GM19467 (cell line): ENCODE data around the gene PDE8B.

ENCODE experiments used
- ATAC-seq: cut with Tn5 transposase; IDR thresholded peaks from one replicate; pipeline ENCODE4 v1.9.1; 2021; ENCODE audit warnings: mild to moderate bottlenecking, moderate library complexity; ENCODE audit not compliant: unreplicated experiment

Gene PDE8B

GRCh38 chr5:77394064-77394715 lies 183.7 kb downstream of the PDE8B start:
- no peak for ATAC-seq

GRCh38 chr5:77396017-77396416 lies 185.5 kb downstream of the PDE8B start:
- ATAC-seq = no peak

- no peak for ATAC-seq
Observed at GRCh38 chr5:77397686-77398292, 187.3 kb downstream of the PDE8B start.

DNA sequence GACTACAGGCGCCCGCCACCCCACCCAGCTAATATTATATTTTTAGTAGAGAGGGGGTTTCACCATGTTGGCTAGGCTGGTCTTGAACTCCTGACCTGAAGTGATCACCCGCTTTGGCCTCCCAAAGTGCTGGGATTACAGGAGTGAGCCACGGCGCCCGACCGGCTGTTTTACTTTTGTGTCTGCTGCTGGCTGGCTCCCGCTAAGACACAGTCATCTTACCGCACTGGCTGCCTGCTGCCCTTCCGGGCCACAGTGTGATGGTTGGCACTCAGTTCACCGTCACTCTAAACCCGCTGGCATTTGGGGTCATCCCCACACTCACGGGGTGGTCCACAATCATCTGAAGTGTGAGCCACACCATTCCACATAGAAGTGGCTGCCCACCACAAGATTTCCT lies 188.0 kb downstream of the PDE8B start:
- no peak for ATAC-seq

DNA sequence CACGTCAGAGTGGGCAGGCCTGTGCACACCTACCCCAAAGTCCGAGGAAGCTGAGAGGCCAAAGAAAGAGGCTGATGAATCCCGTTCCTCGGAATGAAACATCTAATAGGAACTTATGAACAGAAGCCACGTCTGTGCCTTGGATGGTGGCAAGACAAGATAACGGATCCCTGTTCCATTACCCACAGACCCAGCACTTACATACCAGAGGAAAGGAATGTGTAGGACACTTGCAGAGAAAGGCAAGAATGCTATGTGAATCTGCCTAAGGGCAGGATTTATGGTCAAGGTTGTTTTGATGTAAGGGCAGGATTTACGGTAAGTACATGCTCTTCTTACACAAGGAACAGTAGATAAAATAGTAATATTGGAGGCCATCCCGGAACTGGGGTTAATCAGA lies 188.4 kb downstream of the PDE8B start:
- ATAC-seq = no peak

- no peak for ATAC-seq
Observed at GRCh38 chr5:77400645-77401044, 190.2 kb downstream of the PDE8B start.

DNA sequence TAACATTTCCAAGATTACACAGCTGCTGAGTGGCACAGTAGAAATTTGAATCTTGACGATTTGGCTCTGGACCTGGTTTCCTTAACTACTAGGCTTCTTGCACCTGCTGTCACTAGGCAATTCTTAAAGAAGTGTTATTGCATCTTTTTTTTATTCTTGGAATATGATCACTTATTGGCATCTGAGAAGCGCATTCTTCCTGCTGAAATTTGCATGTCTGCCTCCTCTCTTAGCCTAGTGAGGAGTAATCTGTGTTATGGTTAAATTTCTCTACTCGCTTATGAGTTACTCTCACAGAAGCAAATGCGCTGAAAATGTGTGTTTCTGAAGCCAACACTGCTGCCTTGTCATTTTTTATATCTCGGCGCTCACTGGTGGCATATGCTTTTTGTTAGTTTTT lies 192.3 kb downstream of the PDE8B start:
- no peak for ATAC-seq

DNA sequence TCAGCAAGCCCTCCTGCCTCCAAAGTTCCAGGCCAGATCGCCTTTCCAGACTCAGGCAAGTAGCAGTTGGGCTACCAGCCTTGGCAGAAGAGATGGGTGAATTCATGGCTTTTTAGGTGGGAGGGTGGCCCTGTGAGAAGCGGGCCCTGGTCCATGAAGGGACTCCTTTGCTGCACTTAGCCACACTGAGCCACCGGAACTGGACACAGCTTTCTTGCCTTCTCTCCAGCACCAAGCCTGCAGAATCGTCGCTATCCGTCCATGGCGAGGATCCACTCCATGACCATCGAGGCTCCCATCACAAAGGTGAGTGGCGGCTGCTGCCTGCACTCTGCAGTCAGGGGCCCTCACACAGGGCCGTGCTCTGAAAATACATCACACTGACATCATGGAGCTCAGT lies 196.7 kb downstream of the PDE8B start:
- ATAC-seq = no peak

GRCh38 chr5:77409870-77410621 lies 199.6 kb downstream of the PDE8B start:
- no peak for ATAC-seq

- no peak for ATAC-seq
Observed at GRCh38 chr5:77413049-77413448, 202.6 kb downstream of the PDE8B start.

GRCh38 chr5:77418162-77418561 lies 207.7 kb downstream of the PDE8B start:
- ATAC-seq = no peak

- no peak for ATAC-seq
Observed at GRCh38 chr5:77418601-77419581, 208.4 kb downstream of the PDE8B start.

DNA sequence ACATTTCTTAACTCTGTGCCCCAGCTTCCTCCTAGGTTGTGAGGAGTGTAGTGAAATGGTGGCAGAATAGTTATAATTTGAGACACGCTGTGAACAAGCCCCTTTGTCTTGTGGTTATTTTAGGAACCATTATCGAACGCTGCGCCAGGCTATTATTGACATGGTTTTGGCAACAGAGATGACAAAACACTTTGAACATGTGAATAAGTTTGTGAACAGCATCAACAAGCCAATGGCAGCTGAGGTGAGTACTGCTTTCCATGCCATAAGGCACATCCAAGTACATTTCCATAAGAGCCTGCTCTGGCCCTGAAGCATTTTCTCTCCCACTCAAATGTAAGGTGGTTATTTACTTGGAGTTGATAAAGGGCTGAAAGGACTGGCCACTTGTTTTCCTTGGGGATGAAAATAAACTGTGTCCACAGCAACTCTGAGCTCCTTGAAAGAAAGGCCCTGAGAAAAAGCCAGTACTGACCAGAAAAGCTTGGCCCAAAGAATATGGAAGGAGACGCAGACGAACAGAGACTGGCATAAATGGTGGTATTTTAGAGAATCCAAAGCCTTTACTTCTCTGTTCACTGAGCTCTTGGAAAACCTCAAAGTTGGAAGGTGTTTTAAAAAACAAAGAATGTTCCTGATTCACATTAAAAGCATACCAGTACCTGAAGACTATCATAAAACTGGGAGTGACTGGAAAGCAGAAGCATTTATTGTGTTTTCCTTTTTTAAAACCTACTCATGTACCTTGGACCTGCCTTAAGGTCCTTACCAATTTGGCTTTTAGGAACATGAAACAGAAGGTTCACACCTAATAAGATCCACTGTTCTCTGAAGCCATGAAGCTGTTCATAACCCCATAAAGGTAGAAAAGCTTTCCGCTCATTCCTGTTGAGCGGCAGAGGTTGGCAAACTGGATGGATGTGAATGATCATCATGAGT lies 209.4 kb downstream of the PDE8B start:
- no peak for ATAC-seq

DNA sequence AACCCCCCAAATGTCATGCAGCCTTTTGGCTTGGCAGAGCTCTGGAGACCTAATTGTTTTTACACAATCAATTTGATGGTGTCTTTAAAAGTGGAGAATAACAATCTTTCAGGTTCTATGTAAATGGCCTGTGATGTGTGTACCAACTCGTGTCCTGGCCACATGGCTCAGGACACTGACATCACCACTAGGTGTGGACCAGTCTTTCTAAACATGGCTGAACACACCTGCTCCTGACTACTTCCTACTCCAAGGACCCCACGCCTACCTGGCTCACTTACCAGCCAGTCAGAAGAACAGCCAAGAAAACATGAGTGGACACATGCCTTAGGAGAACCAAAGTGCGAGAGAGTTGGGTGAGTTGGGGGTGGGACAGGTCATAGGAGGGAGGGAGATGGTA lies 210.5 kb downstream of the PDE8B start:
- no peak for ATAC-seq

- no peak for ATAC-seq
Observed at GRCh38 chr5:77423022-77423750, 212.7 kb downstream of the PDE8B start.

DNA sequence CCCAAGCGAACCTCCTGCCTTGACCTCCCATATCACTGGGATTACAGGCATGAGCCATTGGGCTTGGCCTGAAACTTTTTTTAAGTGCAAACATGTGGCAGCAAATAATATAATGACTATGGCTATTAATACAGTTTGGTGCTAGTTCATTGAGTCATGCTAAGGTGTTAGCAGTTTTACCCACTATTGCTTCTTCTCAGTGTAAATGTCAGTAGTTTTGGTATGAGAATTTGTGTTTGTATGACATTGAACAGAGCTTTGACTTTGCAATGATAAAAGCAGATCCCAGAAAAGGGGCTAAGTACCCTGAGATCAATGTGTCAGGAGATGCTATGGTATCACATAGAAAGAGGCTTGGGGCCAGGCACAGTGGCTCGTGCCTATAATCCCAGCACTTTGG lies 214.4 kb downstream of the PDE8B start:
- ATAC-seq = no peak

DNA sequence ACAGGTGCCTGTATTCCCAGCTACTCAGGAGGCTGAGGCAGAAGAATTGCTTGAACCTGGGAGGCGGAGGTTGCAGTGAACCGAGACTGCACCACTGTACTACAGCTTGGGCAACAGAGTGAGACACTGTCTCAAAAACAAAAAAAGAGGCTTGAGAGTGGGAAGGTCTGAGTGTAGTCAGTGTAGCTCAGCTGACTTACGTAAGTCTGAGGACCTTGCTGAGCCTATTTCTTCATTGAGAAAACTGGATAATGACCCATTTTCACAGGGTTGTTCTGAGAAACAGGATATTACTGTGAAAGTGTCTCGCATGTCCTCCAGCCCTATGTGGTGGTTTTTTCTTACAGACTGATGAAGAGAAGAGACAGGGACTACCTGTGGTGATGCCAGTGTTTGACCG lies 214.9 kb downstream of the PDE8B start:
- no peak for ATAC-seq

- ATAC-seq = no peak
Observed at GRCh38 chr5:77425998-77426659, 215.6 kb downstream of the PDE8B start.

DNA sequence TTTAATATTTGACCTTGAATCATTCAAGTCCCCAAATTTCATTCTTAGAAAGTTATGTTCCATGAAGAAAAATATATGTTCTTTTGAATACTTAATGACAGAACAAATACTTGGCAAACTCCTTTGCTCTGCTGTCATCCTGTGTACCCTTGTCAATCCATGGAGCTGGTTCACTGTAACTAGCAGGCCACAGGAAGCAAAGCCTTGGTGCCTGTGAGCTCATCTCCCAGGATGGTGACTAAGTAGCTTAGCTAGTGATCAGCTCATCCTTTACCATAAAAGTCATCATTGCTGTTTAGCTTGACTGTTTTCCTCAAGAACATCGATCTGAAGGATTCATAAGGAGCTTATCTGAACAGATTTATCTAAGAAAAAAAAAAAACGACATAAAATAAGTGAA lies 216.2 kb downstream of the PDE8B start:
- ATAC-seq = no peak
